OCI-LY1 (cell line): ENCODE measurements around the gene NKAIN4.

Experiments used
- CTCF ChIP-seq: fragments of 200-600 bp; sonication (generic), shearing (Covaris generic); IDR thresholded peaks from 2 replicates; pipeline ENCODE4 v1.5.1; 2017; ENCODE audit warnings: mild to moderate bottlenecking, antibody characterized with exemption, low read length, moderate library complexity, mixed read lengths
- EZH2 ChIP-seq: fragments of 200-600 bp; sonication (generic), shearing (Covaris generic); IDR thresholded peaks from 2 replicates; pipeline ENCODE4 v1.8.0; 2017; ENCODE audit warnings: borderline replicate concordance, mixed run types, mild to moderate bottlenecking, antibody characterized with exemption, low read length, moderate library complexity, mixed read lengths

- TF ChIP-seq EZH2 = no peak
- no peak for TF ChIP-seq CTCF
Measured at GRCh38 chr20:63242736-63243135, 11.5 kb downstream of the NKAIN4 start.
